Astrocyte (in vitro differentiated cells and primary cell): ENCODE results near the gene DDIT4. TPM values are rescaled to one million over a fixed set of nuclear protein-coding genes. Genes with fewer than 3 reads are reported as not detected.
A peak's percentile ranks its signal among the peaks of the same experiment; 100 is the strongest.

ENCODE experiments used
- DNase-seq: peaks from one replicate; pipeline ENCODE4 v3.0.0-alpha.2; 2010; ENCODE audit warnings: low read depth
- FAIRE-seq: peaks from 2 replicates; lab custom pipeline; 2011; peaks lifted over from hg19 to GRCh38; lab: Jason Lieb, UNC
- H2AFZ ChIP-seq: 2 replicates; pipeline ENCODE4 v1.6.0; 2012; ENCODE audit warnings: low read depth, low read length, inconsistent platforms
- H3K27ac ChIP-seq: 2 replicates; pipeline ENCODE4 v1.5.1; 2011; ENCODE audit warnings: low read depth, low read length, inconsistent platforms
- H3K27me3 ChIP-seq: 2 replicates; pipeline ENCODE4 v1.6.0; 2011; ENCODE audit warnings: low read length, inconsistent platforms; ENCODE audit not compliant: insufficient read depth
- H3K36me3 ChIP-seq: 2 replicates; pipeline ENCODE4 v1.5.1; 2011; ENCODE audit warnings: low read length, inconsistent platforms; ENCODE audit not compliant: insufficient read depth
- H3K4me1 ChIP-seq: 2 replicates; pipeline ENCODE4 v1.5.1; 2011; ENCODE audit warnings: low read length, inconsistent platforms; ENCODE audit not compliant: insufficient read depth
- H3K4me2 ChIP-seq: 2 replicates; pipeline ENCODE4 v1.6.0; 2012; ENCODE audit warnings: low read length, inconsistent platforms
- H3K4me3 ChIP-seq: 2 replicates; pipeline ENCODE4 v1.5.1; 2011; ENCODE audit warnings: low read depth, mild to moderate bottlenecking, low read length, inconsistent platforms; ENCODE audit not compliant: insufficient read depth
- H3K79me2 ChIP-seq: 2 replicates; pipeline ENCODE4 v1.6.0; 2012; ENCODE audit warnings: mild to moderate bottlenecking, low read length, inconsistent platforms; ENCODE audit not compliant: insufficient read depth
- H3K9ac ChIP-seq: 2 replicates; pipeline ENCODE4 v1.6.0; 2012; ENCODE audit warnings: mild to moderate bottlenecking, low read length, inconsistent platforms
- H3K9me3 ChIP-seq: 2 replicates; pipeline ENCODE4 v1.5.1; 2012; ENCODE audit warnings: low read depth, mild to moderate bottlenecking, low read length, inconsistent platforms; ENCODE audit not compliant: insufficient read depth
- H4K20me1 ChIP-seq: 2 replicates; pipeline ENCODE4 v1.6.0; 2012; ENCODE audit warnings: low read length, inconsistent platforms; ENCODE audit not compliant: insufficient read depth
- H3K27ac Mint-ChIP-seq: one replicate; pipeline ENCODE4 v1.8.0; 2021; ENCODE audit warnings: mild to moderate bottlenecking, mixed read lengths; ENCODE audit not compliant: unreplicated experiment
- H3K27me3 Mint-ChIP-seq: one replicate; pipeline ENCODE4 v1.8.0; 2021; ENCODE audit warnings: low read depth, mixed read lengths; ENCODE audit not compliant: unreplicated experiment
- H3K36me3 Mint-ChIP-seq: one replicate; pipeline ENCODE4 v1.8.0; 2021; ENCODE audit warnings: low read depth, mixed read lengths; ENCODE audit not compliant: unreplicated experiment
- H3K4me1 Mint-ChIP-seq: one replicate; pipeline ENCODE4 v1.8.0; 2021; ENCODE audit warnings: low read depth, mixed read lengths; ENCODE audit not compliant: unreplicated experiment
- H3K4me3 Mint-ChIP-seq: one replicate; pipeline ENCODE4 v1.8.0; 2021; ENCODE audit warnings: mild to moderate bottlenecking, moderate library complexity, mixed read lengths; ENCODE audit not compliant: unreplicated experiment
- H3K9me3 Mint-ChIP-seq: one replicate; pipeline ENCODE4 v1.8.0; 2021; ENCODE audit warnings: mild to moderate bottlenecking, mixed read lengths; ENCODE audit not compliant: unreplicated experiment
- CTCF ChIP-seq: IDR thresholded peaks from 2 replicates; pipeline ENCODE4 v1.5.1; 2011; ENCODE audit warnings: low read depth, mild to moderate bottlenecking, inconsistent platforms, low read length, moderate library complexity; ENCODE audit not compliant: insufficient read depth
- EZH2 ChIP-seq: IDR thresholded peaks from 2 replicates; pipeline ENCODE4 v1.6.1; 2012; ENCODE audit warnings: mild to moderate bottlenecking, low read length, inconsistent platforms; ENCODE audit not compliant: insufficient read depth
- total RNA-seq: library from RNA; stranded (reverse); gene quantifications from 2 replicates; pipeline ENCODE4 v1.2.1, GENCODE V29; 2021

Gene DDIT4
- total RNA-seq, 1 donor from 2014 or later: 244 TPM

GRCh38 chr10:72253578-72253977 is 20.1 kb upstream of the DDIT4 start:
- no peaks in the 10 kb centered on the region for H4K20me1 ChIP-seq
- no peak overlapping the region for H3K9ac ChIP-seq
- H3K27ac ChIP-seq: no peak overlapping the region
- TF ChIP-seq EZH2: no peak
- TF ChIP-seq CTCF: no peak
- Mint-ChIP-seq H3K27me3 (peaks cover 3% of the 10 kb centered on the region), H3K36me3 (no peaks in the 10 kb centered on the region), H3K4me1 (peaks cover 21% of the 10 kb centered on the region), H3K9me3 (no peaks in the 10 kb centered on the region), H3K4me3 (no peak overlapping the region), H3K27ac (peak overlapping the region; percentile 41)
- FAIRE-seq (no peak), DNase-seq (no peak)
- peaks cover 3% of the 10 kb centered on the region for H3K4me1 ChIP-seq
- H3K4me3 ChIP-seq: no peak overlapping the region
- no peaks in the 10 kb centered on the region for H3K27me3 ChIP-seq
- H2AFZ ChIP-seq: no peak overlapping the region
- H3K9me3 ChIP-seq: no peaks in the 10 kb centered on the region
- H3K79me2 ChIP-seq: no peaks in the 10 kb centered on the region
- no peaks in the 10 kb centered on the region for H3K36me3 ChIP-seq
- no peak overlapping the region for H3K4me2 ChIP-seq

- Mint-ChIP-seq H3K27me3 (peaks cover 3% of the 10 kb centered on the region), H3K9me3 (no peaks in the 10 kb centered on the region), H3K27ac (peak overlapping the region; percentile 69)
These were observed 18.7 kb upstream of the DDIT4 start for GRCh38 chr10:72254813-72255568.

More at GRCh38 chr10:72254813-72255568, 18.7 kb upstream of the DDIT4 start:
- Histone ChIP-seq H3K36me3 (no peaks in the 10 kb centered on the region), H3K9ac (no peak overlapping the region), H3K27me3 (no peaks in the 10 kb centered on the region), H3K27ac (no peak overlapping the region), H2AFZ (peak overlapping the region; percentile 82), H3K4me1 (peaks cover 7% of the 10 kb centered on the region), H3K9me3 (no peaks in the 10 kb centered on the region), H3K79me2 (no peaks in the 10 kb centered on the region), H3K4me2 (peak overlapping the region; percentile 64), H3K4me3 (no peak overlapping the region), H4K20me1 (no peaks in the 10 kb centered on the region)
- DNase-seq: peak; percentile 33
- H3K36me3 Mint-ChIP-seq: no peaks in the 10 kb centered on the region
- peaks cover 22% of the 10 kb centered on the region for H3K4me1 Mint-ChIP-seq
- FAIRE-seq: no peak
- peak overlapping the region; percentile 37 for H3K4me3 Mint-ChIP-seq
- TF ChIP-seq CTCF: no peak
- no peak for TF ChIP-seq EZH2
